Hair follicular keratinocyte (primary cell): ENCODE results near the gene SLC6A5. TPM values are rescaled to one million over a fixed set of nuclear protein-coding genes. Genes with fewer than 3 reads are reported as not detected.

ENCODE experiments used
- total RNA-seq: library from RNA; depleted of rRNA; stranded (reverse); fragments of >200 nt; gene quantifications from 2 replicates; pipeline ENCODE4 v1.2.3, GENCODE V29; 2015

SLC6A5 gene
- total RNA-seq: not detected in 2 replicates

GRCh38 chr11:20599221-20600019, at the start of gene SLC6A5:
Gene SLC6A5 (plus strand): TSS chr11:20599608. CDS start chr11:20599673, 65 bp downstream.

GRCh38 chr11:20668844-20669819, 69.7 kb downstream of the SLC6A5 start, which contains the start of gene NELL1:
Gene NELL1 (plus strand): TSS chr11:20669586.

Other genes with a start within 250 kb of the SLC6A5 start
- gene HTATIP2, start 235.9 kb upstream of the SLC6A5 start, total RNA-seq: 44.6 and 53.0 TPM in 2 replicates
- 26.1 and 28.0 TPM in 2 replicates for gene PRMT3, start 211.9 kb upstream of the SLC6A5 start, total RNA-seq
- gene NELL1, start 70.0 kb downstream of the SLC6A5 start, total RNA-seq: not detected in 2 replicates